ENCODE data around the gene NPBWR2.

GRCh38 chr20:64149809-64150560 lies 42.6 kb upstream of the NPBWR2 start:
- TF ChIP-seq POLR2A (IDR thresholded peaks at IDR 0.05) (no peak), CTCF (IDR thresholded peaks at IDR 0.05) (no peak)
